Measurements from ENCODE around the gene CTIF. TPM values are rescaled to one million over a fixed set of nuclear protein-coding genes. Genes with fewer than 3 reads are reported as not detected.

CTIF gene
- total and polyA plus RNA-seq, 4 donors, result 10.6 to 26.7 (median 12.3) TPM

DNA sequence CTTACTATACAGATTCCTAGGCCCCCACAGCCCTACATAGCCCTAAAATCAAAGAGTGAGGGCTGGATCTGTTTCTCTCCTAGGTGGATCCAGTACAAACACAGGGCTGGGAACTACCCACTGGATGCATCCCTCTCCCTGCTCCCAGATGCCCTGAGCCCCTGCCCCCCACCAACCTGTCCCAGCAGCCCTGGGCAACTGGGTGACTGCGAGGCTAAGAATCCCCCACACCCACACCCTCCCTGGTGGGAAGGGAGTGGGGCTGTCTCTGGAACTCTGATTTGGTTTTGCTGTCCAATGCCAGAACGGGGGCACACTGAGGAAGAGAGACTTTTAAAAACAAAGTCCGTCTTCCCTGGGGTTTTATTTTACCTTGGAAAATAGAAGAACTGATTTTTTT, 298.8 kb downstream of the CTIF start:
- Histone ChIP-seq H3K4me3 (ENCODE audit: low read depth in 1 of 3, low read length in 3 of 3) (no peak overlapping the region), H3K27ac (ENCODE audit: low read depth in 1 of 2, low read length in 2 of 2) (no peak overlapping the region), H3K36me3 (ENCODE audit: control insufficient read depth in 4 of 4, insufficient read depth in 3 of 4, low read depth in 1 of 4, low read length in 3 of 4) (no peaks in the 10 kb centered on the region), H3K9ac (ENCODE audit: low read depth in 1 of 2, low read length in 2 of 2) (no peak overlapping the region), H3K27me3 (ENCODE audit: control insufficient read depth in 4 of 4, insufficient read depth in 4 of 4, low read length in 3 of 4) (no peaks in the 10 kb centered on the region), H3K4me1 (ENCODE audit: control insufficient read depth in 4 of 4, insufficient read depth in 4 of 4, low read length in 3 of 4) (no peaks in the 10 kb centered on the region), H3K9me3 (ENCODE audit: control insufficient read depth in 4 of 4, low read length in 3 of 4) (no peaks in the 10 kb centered on the region)
- DNase-seq (ENCODE audit: low spot score), result no peak
- TF ChIP-seq JUND (IDR thresholded peaks at IDR 0.05) (no peak), CTCF (IDR thresholded peaks at IDR 0.05; ENCODE audit: low read depth, low read length, missing input control) (no peak), ZBTB33 (IDR thresholded peaks at IDR 0.05) (no peak), TAF1 (conservative IDR thresholded peaks at IDR 0.05) (no peak)
- TF ChIP-seq, protein P1, sequence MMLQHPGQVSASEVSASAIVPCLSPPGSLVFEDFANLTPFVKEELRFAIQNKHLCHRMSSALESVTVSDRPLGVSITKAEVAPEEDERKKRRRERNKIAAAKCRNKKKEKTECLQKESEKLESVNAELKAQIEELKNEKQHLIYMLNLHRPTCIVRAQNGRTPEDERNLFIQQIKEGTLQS (IDR thresholded peaks at IDR 0.05), result no peak
- 97% methylated on average over 3 of the region's 3 CpGs for WGBS

DNA sequence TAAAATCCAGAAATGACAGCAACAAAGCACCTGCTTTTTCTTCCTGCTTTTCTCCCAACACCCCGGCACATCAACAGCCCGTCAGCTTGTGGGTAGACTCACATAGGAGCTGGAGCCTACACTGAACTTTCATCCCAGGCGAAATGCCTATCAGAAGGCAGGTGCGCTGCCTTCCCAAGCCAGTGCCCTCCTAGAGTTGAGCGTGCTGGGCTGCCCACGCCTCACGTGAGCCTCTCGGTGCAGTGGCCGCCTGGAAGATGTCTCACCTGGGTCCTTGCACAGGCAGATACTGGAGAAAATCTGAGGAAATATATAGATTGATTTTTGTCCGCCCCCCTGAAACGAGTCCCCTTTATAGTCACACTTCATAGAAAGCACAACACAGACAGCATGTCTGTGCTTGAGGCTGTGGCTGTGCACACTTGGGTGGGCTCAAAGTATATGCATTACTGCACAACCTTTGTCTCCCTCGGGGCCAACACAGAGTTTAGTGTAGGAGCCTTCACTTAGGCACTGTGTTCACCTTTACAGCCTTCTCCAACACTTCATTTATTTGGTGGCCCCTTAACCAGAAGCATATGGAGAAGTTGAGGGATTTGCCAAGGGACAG, 299.4 kb downstream of the CTIF start:
- Histone ChIP-seq H3K27me3 (ENCODE audit: control insufficient read depth in 4 of 4, insufficient read depth in 4 of 4, low read length in 3 of 4) (no peaks in the 10 kb centered on the region), H3K4me1 (ENCODE audit: control insufficient read depth in 4 of 4, insufficient read depth in 4 of 4, low read length in 3 of 4) (no peaks in the 10 kb centered on the region), H3K36me3 (ENCODE audit: control insufficient read depth in 4 of 4, insufficient read depth in 3 of 4, low read depth in 1 of 4, low read length in 3 of 4) (no peaks in the 10 kb centered on the region), H3K27ac (ENCODE audit: low read depth in 1 of 2, low read length in 2 of 2) (no peak overlapping the region), H3K9me3 (ENCODE audit: control insufficient read depth in 4 of 4, low read length in 3 of 4) (no peaks in the 10 kb centered on the region), H3K9ac (ENCODE audit: low read depth in 1 of 2, low read length in 2 of 2) (no peak overlapping the region), H3K4me3 (ENCODE audit: low read depth in 1 of 3, low read length in 3 of 3) (no peak overlapping the region)
- no peak for TF ChIP-seq FOXA2 (IDR thresholded peaks at IDR 0.05)
- no peak for TF ChIP-seq FOXA1 (IDR thresholded peaks at IDR 0.05)
- TF ChIP-seq HNF4G (IDR thresholded peaks at IDR 0.05), result no peak
- TF ChIP-seq SP1 (IDR thresholded peaks at IDR 0.05), result no peak
- no peak for TF ChIP-seq MAX (IDR thresholded peaks at IDR 0.05)
- TF ChIP-seq, protein P1 (IDR thresholded peaks at IDR 0.05), result no peak
- no peak for TF ChIP-seq GABPA (IDR thresholded peaks at IDR 0.05 in 1 of 2, conservative IDR thresholded peaks at IDR 0.05 in 1 of 2)
- TF ChIP-seq RXRA (IDR thresholded peaks at IDR 0.05), result no peak
- TF ChIP-seq YY1 (IDR thresholded peaks at IDR 0.05), result no peak
- no peak for TF ChIP-seq NR2F2 (IDR thresholded peaks at IDR 0.05)
- TF ChIP-seq TAF1 (conservative IDR thresholded peaks at IDR 0.05), result no peak
- TF ChIP-seq RAD21 (IDR thresholded peaks at IDR 0.05), result no peak
- no peak for TF ChIP-seq REST (IDR thresholded peaks at IDR 0.05)
- 97% methylated on average over 12 of the region's 12 CpGs for whole genome bisulfite sequencing
- no peak for DNase-seq (ENCODE audit: low spot score)

Measured in liver (tissue), 9 donors.